ENCODE data around the gene EXOC1. TPM values are rescaled to one million over a fixed set of nuclear protein-coding genes. Genes with fewer than 3 reads are reported as not detected.

Gene EXOC1
- total RNA-seq, 2 donors from 2014 or later = 18.0 to 18.4 TPM

GRCh38 chr4:55884093-55884850 lies 30.8 kb downstream of the EXOC1 start:
- DNase-seq (ENCODE audit: low spot score) = no peak
- H3K36me3 ChIP-seq = peaks cover 39% of the 10 kb centered on the region
- H3K27ac ChIP-seq = no peak overlapping the region
- H3K4me1 ChIP-seq = no peaks in the 10 kb centered on the region
- H3K27me3 ChIP-seq = no peaks in the 10 kb centered on the region
- TF ChIP-seq CTCF (IDR thresholded peaks at IDR 0.05) = no peak
- H3K4me3 ChIP-seq = no peak overlapping the region
- H3K9me3 ChIP-seq = no peaks in the 10 kb centered on the region

- Histone ChIP-seq H3K27me3 (no peaks in the 10 kb centered on the region), H3K4me3 (no peak overlapping the region), H3K36me3 (peaks cover 40% of the 10 kb centered on the region), H3K9me3 (no peaks in the 10 kb centered on the region), H3K4me1 (no peaks in the 10 kb centered on the region), H3K27ac (no peak overlapping the region)
- no peak for TF ChIP-seq CTCF (IDR thresholded peaks at IDR 0.05)
- no peak for DNase-seq (ENCODE audit: low spot score)
Observed at GRCh38 chr4:55884851-55885219, 31.4 kb downstream of the EXOC1 start.

- H3K27me3 ChIP-seq = no peaks in the 10 kb centered on the region
Observed at GRCh38 chr4:55887594-55887993, 34.1 kb downstream of the EXOC1 start.

GRCh38 chr4:55892156-55892555 lies 38.7 kb downstream of the EXOC1 start:
- Histone ChIP-seq H3K9me3 (no peaks in the 10 kb centered on the region), H3K27me3 (no peaks in the 10 kb centered on the region), H3K4me3 (no peak overlapping the region), H3K36me3 (peaks cover 41% of the 10 kb centered on the region), H3K4me1 (no peaks in the 10 kb centered on the region), H3K27ac (no peak overlapping the region)
- TF ChIP-seq CTCF (IDR thresholded peaks at IDR 0.05) = no peak
- no peak for DNase-seq (ENCODE audit: low spot score)

More at GRCh38 chr4:55887594-55887993, 34.1 kb downstream of the EXOC1 start:
- Histone ChIP-seq H3K4me3 (no peak overlapping the region), H3K4me1 (no peaks in the 10 kb centered on the region), H3K9me3 (no peaks in the 10 kb centered on the region), H3K36me3 (peaks cover 28% of the 10 kb centered on the region), H3K27ac (no peak overlapping the region)
- no peak for TF ChIP-seq CTCF (IDR thresholded peaks at IDR 0.05)
- DNase-seq (ENCODE audit: low spot score) = no peak

- Histone ChIP-seq H3K36me3 (peaks cover 46% of the 10 kb centered on the region), H3K27me3 (no peaks in the 10 kb centered on the region)
Observed at GRCh38 chr4:55896622-55897021, 43.2 kb downstream of the EXOC1 start.

More at GRCh38 chr4:55896622-55897021, 43.2 kb downstream of the EXOC1 start:
- Histone ChIP-seq H3K4me1 (no peaks in the 10 kb centered on the region), H3K4me3 (no peak overlapping the region), H3K9me3 (no peaks in the 10 kb centered on the region), H3K27ac (no peak overlapping the region)
- TF ChIP-seq CTCF (IDR thresholded peaks at IDR 0.05) = no peak
- DNase-seq (ENCODE audit: low spot score) = no peak
